ENCODE measurements around the gene CXXC5.

DNA sequence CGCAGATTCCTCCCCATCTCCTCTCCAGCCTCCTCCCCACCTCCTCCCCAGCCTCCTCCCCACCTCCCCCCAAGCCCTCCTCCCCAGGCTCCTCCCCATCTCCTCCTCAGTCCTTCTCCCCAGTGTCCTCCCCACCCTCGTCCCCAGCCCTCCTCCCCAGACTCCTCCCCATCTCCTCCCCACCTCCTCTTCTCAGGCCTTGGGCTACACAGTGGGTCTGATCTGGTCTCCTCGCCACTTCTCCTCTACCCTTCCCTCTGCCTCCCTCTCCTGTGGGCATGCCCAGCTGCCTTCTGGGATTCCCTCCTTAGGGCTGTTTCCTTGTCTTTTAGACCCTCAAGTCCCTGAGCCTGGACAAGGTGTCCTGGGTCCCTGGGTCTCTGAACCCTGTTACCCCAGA lies 28.3 kb downstream of the CXXC5 start:
- TF ChIP-seq, protein P1, sequence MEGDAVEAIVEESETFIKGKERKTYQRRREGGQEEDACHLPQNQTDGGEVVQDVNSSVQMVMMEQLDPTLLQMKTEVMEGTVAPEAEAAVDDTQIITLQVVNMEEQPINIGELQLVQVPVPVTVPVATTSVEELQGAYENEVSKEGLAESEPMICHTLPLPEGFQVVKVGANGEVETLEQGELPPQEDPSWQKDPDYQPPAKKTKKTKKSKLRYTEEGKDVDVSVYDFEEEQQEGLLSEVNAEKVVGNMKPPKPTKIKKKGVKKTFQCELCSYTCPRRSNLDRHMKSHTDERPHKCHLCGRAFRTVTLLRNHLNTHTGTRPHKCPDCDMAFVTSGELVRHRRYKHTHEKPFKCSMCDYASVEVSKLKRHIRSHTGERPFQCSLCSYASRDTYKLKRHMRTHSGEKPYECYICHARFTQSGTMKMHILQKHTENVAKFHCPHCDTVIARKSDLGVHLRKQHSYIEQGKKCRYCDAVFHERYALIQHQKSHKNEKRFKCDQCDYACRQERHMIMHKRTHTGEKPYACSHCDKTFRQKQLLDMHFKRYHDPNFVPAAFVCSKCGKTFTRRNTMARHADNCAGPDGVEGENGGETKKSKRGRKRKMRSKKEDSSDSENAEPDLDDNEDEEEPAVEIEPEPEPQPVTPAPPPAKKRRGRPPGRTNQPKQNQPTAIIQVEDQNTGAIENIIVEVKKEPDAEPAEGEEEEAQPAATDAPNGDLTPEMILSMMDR (IDR thresholded peaks at IDR 0.05), result no peak
- TF ChIP-seq EP300 (IDR thresholded peaks at IDR 0.05) (no peak), POLR2A (IDR thresholded peaks at IDR 0.05) (no peak), POLR2AphosphoS5 (IDR thresholded peaks at IDR 0.05) (no peak)
